B cell (primary cell): ENCODE results near the gene HNRNPLL.

Source experiments
- EZH2 ChIP-seq: IDR thresholded peaks from 2 replicates; pipeline ENCODE4 v1.6.1; 2012; ENCODE audit warnings: borderline replicate concordance, low read depth, mild to moderate bottlenecking, moderate library complexity, low read length; ENCODE audit not compliant: insufficient read depth, poor library complexity, severe bottlenecking
- TF ChIP-seq, protein P1 (sequence below): fragments of 200-600 bp; IDR thresholded peaks from one replicate; pipeline ENCODE4 v1.8.0; 2022; ENCODE audit warnings: antibody characterized with exemption, mild to moderate bottlenecking

GRCh38 chr2:38515155-38516074, 87.3 kb downstream of the HNRNPLL start:
- TF ChIP-seq, protein P1, sequence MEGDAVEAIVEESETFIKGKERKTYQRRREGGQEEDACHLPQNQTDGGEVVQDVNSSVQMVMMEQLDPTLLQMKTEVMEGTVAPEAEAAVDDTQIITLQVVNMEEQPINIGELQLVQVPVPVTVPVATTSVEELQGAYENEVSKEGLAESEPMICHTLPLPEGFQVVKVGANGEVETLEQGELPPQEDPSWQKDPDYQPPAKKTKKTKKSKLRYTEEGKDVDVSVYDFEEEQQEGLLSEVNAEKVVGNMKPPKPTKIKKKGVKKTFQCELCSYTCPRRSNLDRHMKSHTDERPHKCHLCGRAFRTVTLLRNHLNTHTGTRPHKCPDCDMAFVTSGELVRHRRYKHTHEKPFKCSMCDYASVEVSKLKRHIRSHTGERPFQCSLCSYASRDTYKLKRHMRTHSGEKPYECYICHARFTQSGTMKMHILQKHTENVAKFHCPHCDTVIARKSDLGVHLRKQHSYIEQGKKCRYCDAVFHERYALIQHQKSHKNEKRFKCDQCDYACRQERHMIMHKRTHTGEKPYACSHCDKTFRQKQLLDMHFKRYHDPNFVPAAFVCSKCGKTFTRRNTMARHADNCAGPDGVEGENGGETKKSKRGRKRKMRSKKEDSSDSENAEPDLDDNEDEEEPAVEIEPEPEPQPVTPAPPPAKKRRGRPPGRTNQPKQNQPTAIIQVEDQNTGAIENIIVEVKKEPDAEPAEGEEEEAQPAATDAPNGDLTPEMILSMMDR: no peak
- no peak for TF ChIP-seq EZH2
